ENCODE measurements around the gene ADPGK.
A peak's percentile ranks its signal among the peaks of the same experiment; 100 is the strongest.

Gene ADPGK

GRCh38 chr15:72797834-72798233, 14.3 kb upstream of the ADPGK start:
- peaks cover 4% of the 10 kb centered on the region for H3K4me1 ChIP-seq (ENCODE audit: insufficient read depth, insufficient read length)
- no peaks in the 10 kb centered on the region for H3K9me3 ChIP-seq (ENCODE audit: insufficient read depth, low read length)
- TF ChIP-seq ZNF274 (IDR thresholded peaks at IDR 0.05; ENCODE audit: low read depth, low read length): no peak
- no peak for TF ChIP-seq SUZ12 (IDR thresholded peaks at IDR 0.05; ENCODE audit: extremely low read depth, insufficient read depth, insufficient read length)
- no peak for TF ChIP-seq YY1 (IDR thresholded peaks at IDR 0.05; ENCODE audit: insufficient read depth, insufficient read length)
- H3K9ac ChIP-seq (ENCODE audit: insufficient read length, low read depth): no peak overlapping the region
- H3K36me3 ChIP-seq (ENCODE audit: insufficient read depth, insufficient read length, low read length): no peaks in the 10 kb centered on the region
- peaks cover 5% of the 10 kb centered on the region for H3K27me3 ChIP-seq (ENCODE audit: insufficient read depth, insufficient read length)
- DNase-seq (ENCODE audit: low read depth, low spot score): no peak
- no peak overlapping the region for H3K4me3 ChIP-seq (ENCODE audit: insufficient read length, low read depth)

GRCh38 chr15:72797338-72797689, 13.8 kb upstream of the ADPGK start:
- no peaks in the 10 kb centered on the region for H3K9me3 ChIP-seq (ENCODE audit: insufficient read depth, low read length)
- DNase-seq (ENCODE audit: low read depth, low spot score): no peak
- peaks cover 4% of the 10 kb centered on the region for H3K4me1 ChIP-seq (ENCODE audit: insufficient read depth, insufficient read length)
- H3K4me3 ChIP-seq (ENCODE audit: insufficient read length, low read depth): peak overlapping the region; percentile 57
- TF ChIP-seq SUZ12 (IDR thresholded peaks at IDR 0.05; ENCODE audit: extremely low read depth, insufficient read depth, insufficient read length): no peak
- no peak for TF ChIP-seq YY1 (IDR thresholded peaks at IDR 0.05; ENCODE audit: insufficient read depth, insufficient read length)
- TF ChIP-seq ZNF274 (IDR thresholded peaks at IDR 0.05; ENCODE audit: low read depth, low read length): no peak
- no peaks in the 10 kb centered on the region for H3K36me3 ChIP-seq (ENCODE audit: insufficient read depth, insufficient read length, low read length)
- H3K9ac ChIP-seq (ENCODE audit: insufficient read length, low read depth): peak overlapping the region; percentile 90
- peaks cover 5% of the 10 kb centered on the region for H3K27me3 ChIP-seq (ENCODE audit: insufficient read depth, insufficient read length)

GRCh38 chr15:72796515-72797337, 13.2 kb upstream of the ADPGK start:
- DNase-seq (ENCODE audit: low read depth, low spot score): no peak
- TF ChIP-seq ZNF274 (IDR thresholded peaks at IDR 0.05; ENCODE audit: low read depth, low read length) (no peak), SUZ12 (IDR thresholded peaks at IDR 0.05; ENCODE audit: extremely low read depth, insufficient read depth, insufficient read length) (no peak), YY1 (IDR thresholded peaks at IDR 0.05; ENCODE audit: insufficient read depth, insufficient read length) (no peak)
- no peaks in the 10 kb centered on the region for H3K9me3 ChIP-seq (ENCODE audit: insufficient read depth, low read length)
- H3K36me3 ChIP-seq (ENCODE audit: insufficient read depth, insufficient read length, low read length): no peaks in the 10 kb centered on the region
- peaks cover 5% of the 10 kb centered on the region for H3K27me3 ChIP-seq (ENCODE audit: insufficient read depth, insufficient read length)
- peak overlapping the region; percentile 57 for H3K4me3 ChIP-seq (ENCODE audit: insufficient read length, low read depth)
- peaks cover 4% of the 10 kb centered on the region for H3K4me1 ChIP-seq (ENCODE audit: insufficient read depth, insufficient read length)
- peak overlapping the region; percentile 90 for H3K9ac ChIP-seq (ENCODE audit: insufficient read length, low read depth)

- Histone ChIP-seq H3K9ac (ENCODE audit: insufficient read length, low read depth) (no peak overlapping the region), H3K36me3 (ENCODE audit: insufficient read depth, insufficient read length, low read length) (no peaks in the 10 kb centered on the region), H3K9me3 (ENCODE audit: insufficient read depth, low read length) (no peaks in the 10 kb centered on the region), H3K27me3 (ENCODE audit: insufficient read depth, insufficient read length) (peaks cover 5% of the 10 kb centered on the region), H3K4me1 (ENCODE audit: insufficient read depth, insufficient read length) (peaks cover 4% of the 10 kb centered on the region), H3K4me3 (ENCODE audit: insufficient read length, low read depth) (peak overlapping the region; percentile 11)
- TF ChIP-seq SUZ12 (IDR thresholded peaks at IDR 0.05; ENCODE audit: extremely low read depth, insufficient read depth, insufficient read length): no peak
- TF ChIP-seq ZNF274 (IDR thresholded peaks at IDR 0.05; ENCODE audit: low read depth, low read length): no peak
- TF ChIP-seq YY1 (IDR thresholded peaks at IDR 0.05; ENCODE audit: insufficient read depth, insufficient read length): no peak
- DNase-seq (ENCODE audit: low read depth, low spot score): no peak
These were observed 12.6 kb upstream of the ADPGK start for GRCh38 chr15:72796210-72796514.

GRCh38 chr15:72793766-72794660, 10.5 kb upstream of the ADPGK start:
- Histone ChIP-seq H3K27me3 (ENCODE audit: insufficient read depth, insufficient read length) (peaks cover 5% of the 10 kb centered on the region), H3K4me1 (ENCODE audit: insufficient read depth, insufficient read length) (no peaks in the 10 kb centered on the region), H3K9ac (ENCODE audit: insufficient read length, low read depth) (no peak overlapping the region), H3K36me3 (ENCODE audit: insufficient read depth, insufficient read length, low read length) (no peaks in the 10 kb centered on the region), H3K9me3 (ENCODE audit: insufficient read depth, low read length) (no peaks in the 10 kb centered on the region), H3K4me3 (ENCODE audit: insufficient read length, low read depth) (no peak overlapping the region)
- TF ChIP-seq SUZ12 (IDR thresholded peaks at IDR 0.05; ENCODE audit: extremely low read depth, insufficient read depth, insufficient read length) (no peak), ZNF274 (IDR thresholded peaks at IDR 0.05; ENCODE audit: low read depth, low read length) (no peak), YY1 (IDR thresholded peaks at IDR 0.05; ENCODE audit: insufficient read depth, insufficient read length) (no peak)
- DNase-seq (ENCODE audit: low read depth, low spot score): no peak

- H3K27me3 ChIP-seq (ENCODE audit: insufficient read depth, insufficient read length): peaks cover 5% of the 10 kb centered on the region
- H3K9me3 ChIP-seq (ENCODE audit: insufficient read depth, low read length): no peaks in the 10 kb centered on the region
- H3K4me3 ChIP-seq (ENCODE audit: insufficient read length, low read depth): no peak overlapping the region
- no peak overlapping the region for H3K9ac ChIP-seq (ENCODE audit: insufficient read length, low read depth)
- H3K36me3 ChIP-seq (ENCODE audit: insufficient read depth, insufficient read length, low read length): no peaks in the 10 kb centered on the region
- H3K4me1 ChIP-seq (ENCODE audit: insufficient read depth, insufficient read length): no peaks in the 10 kb centered on the region
- DNase-seq (ENCODE audit: low read depth, low spot score): no peak
- TF ChIP-seq ZNF274 (IDR thresholded peaks at IDR 0.05; ENCODE audit: low read depth, low read length) (no peak), YY1 (IDR thresholded peaks at IDR 0.05; ENCODE audit: insufficient read depth, insufficient read length) (no peak), SUZ12 (IDR thresholded peaks at IDR 0.05; ENCODE audit: extremely low read depth, insufficient read depth, insufficient read length) (no peak)
These were observed 8.9 kb upstream of the ADPGK start for GRCh38 chr15:72792431-72792830.

- TF ChIP-seq SUZ12 (IDR thresholded peaks at IDR 0.05; ENCODE audit: extremely low read depth, insufficient read depth, insufficient read length) (no peak), ZNF274 (IDR thresholded peaks at IDR 0.05; ENCODE audit: low read depth, low read length) (no peak), YY1 (IDR thresholded peaks at IDR 0.05; ENCODE audit: insufficient read depth, insufficient read length) (no peak)
- Histone ChIP-seq H3K27me3 (ENCODE audit: insufficient read depth, insufficient read length) (no peaks in the 10 kb centered on the region), H3K4me1 (ENCODE audit: insufficient read depth, insufficient read length) (peaks cover under 1% of the 10 kb centered on the region), H3K36me3 (ENCODE audit: insufficient read depth, insufficient read length, low read length) (no peaks in the 10 kb centered on the region), H3K9ac (ENCODE audit: insufficient read length, low read depth) (no peak overlapping the region), H3K4me3 (ENCODE audit: insufficient read length, low read depth) (no peak overlapping the region), H3K9me3 (ENCODE audit: insufficient read depth, low read length) (no peaks in the 10 kb centered on the region)
- no peak for DNase-seq (ENCODE audit: low read depth, low spot score)
These were observed 6.8 kb upstream of the ADPGK start for GRCh38 chr15:72790302-72790910.
